ENCODE data around the gene EDDM13. TPM values are rescaled to one million over a fixed set of nuclear protein-coding genes. Genes with fewer than 3 reads are reported as not detected.

EDDM13 gene
- total and polyA plus RNA-seq, 2 donors (not counting 3 experiments of a cell fraction or from before 2014, with no cell fraction given), result 0.51 TPM; not detected in 1

DNA sequence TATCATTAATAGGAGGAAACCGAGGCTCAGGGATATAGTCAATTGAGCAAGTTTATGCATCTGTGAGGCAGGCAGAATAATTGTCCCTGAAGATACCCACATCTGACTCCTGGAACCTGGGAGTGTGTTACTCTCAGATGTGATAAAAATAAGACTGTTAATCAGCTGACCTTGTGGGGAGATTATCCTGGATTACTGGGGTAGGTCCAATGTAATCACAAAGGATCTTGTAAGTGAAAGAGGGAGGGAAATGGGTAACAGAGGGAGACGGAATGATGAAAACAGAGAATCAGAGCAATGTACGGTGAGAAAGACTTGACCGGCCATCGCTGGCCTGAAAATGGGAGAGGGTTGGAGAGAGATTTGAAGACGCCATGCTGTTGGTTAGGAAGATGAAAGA lies 3.2 kb upstream of the EDDM13 start:
- dilution Hi-C loops (cut with MboI; ENCODE audit: extremely low pct_ligation_motif_present, low sequenced_read_pairs) (no loop called here), intact Hi-C loops (cut with micrococcal nuclease) (no loop called here)
- CTCF ChIA-PET, result interaction anchor here (0.9 to 1.5 kb wide), 2 partner anchors 40 to 203 kb away, joined by 3 to 5 read pairs; no protein-coding TSS in a partner anchor

DNA sequence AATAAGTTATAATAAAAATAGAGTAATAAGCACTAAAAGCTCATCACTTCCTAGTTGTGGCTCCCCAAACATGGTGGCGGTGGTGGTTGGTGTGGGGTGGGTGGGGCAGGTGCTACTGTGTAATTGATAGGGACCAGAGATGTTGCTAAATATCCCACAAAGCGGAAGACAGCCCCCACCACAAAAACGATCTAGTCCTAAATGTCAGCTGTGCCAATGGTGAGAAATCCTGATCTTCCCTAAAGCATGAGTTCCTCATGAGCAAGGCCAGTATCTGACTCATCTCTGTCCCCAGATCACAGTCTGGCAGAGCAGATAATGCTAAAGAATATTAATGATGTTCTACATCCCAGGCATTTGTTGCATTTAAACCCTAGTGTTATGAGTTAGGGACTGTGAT lies 1.9 kb upstream of the EDDM13 start:
- no peak for FAIRE-seq
- Histone ChIP-seq H3K27me3 (ENCODE audit: control insufficient read depth in 2 of 2, insufficient read depth in 2 of 2, low read length in 2 of 2) (no peaks in the 10 kb centered on the region), H2AFZ (ENCODE audit: low read depth, low read length) (no peak overlapping the region), H3K27ac (ENCODE audit: insufficient read depth, low read depth, low read length) (no peak overlapping the region), H3K9me3 (replicated peaks; ENCODE audit: control insufficient read depth, insufficient read depth, low read length) (no peaks in the 10 kb centered on the region), H3K4me1 (ENCODE audit: control insufficient read depth, extremely low read depth, insufficient read depth, low read length) (peaks cover 27% of the 10 kb centered on the region), H3K79me2 (ENCODE audit: control insufficient read depth, insufficient read depth, low read length) (no peaks in the 10 kb centered on the region), H3K9me1 (replicated peaks; ENCODE audit: control insufficient read depth, extremely low read depth, insufficient read depth, low read length) (no peaks in the 10 kb centered on the region), H3K4me2 (ENCODE audit: insufficient read depth, low read length) (no peak overlapping the region), H3K4me3 (replicated peaks in 1 of 3; ENCODE audit: insufficient read depth in 1 of 3, low read depth in 1 of 3, low read length in 3 of 3) (no peak overlapping the region), H3K9ac (replicated peaks; ENCODE audit: extremely low read depth, insufficient read depth, low read length) (no peak overlapping the region), H3K36me3 (ENCODE audit: control insufficient read depth in 2 of 2, extremely low read depth in 1 of 2, insufficient read depth in 2 of 2, low read length in 2 of 2) (no peaks in the 10 kb centered on the region), H4K20me1 (replicated peaks; ENCODE audit: control insufficient read depth, extremely low read depth, insufficient read depth, low read length) (no peaks in the 10 kb centered on the region)
- ChIA-PET POLR2A (no interaction called here), CTCF (interaction anchor here (0.6 to 6.0 kb wide), 7 partner anchors 9 to 1150 kb away, joined by 3 to 70 read pairs (median 6); no protein-coding TSS in a partner anchor)
- TF ChIP-seq GATA2 (IDR thresholded peaks at IDR 0.05; ENCODE audit: insufficient read depth, insufficient read length, low read depth, low read length) (no peak), POLR2A (IDR thresholded peaks at IDR 0.05; ENCODE audit: low read depth, low read length) (no peak), JUN (IDR thresholded peaks at IDR 0.05; ENCODE audit: borderline replicate concordance, insufficient read depth, insufficient read length, low read depth) (no peak), FOS (IDR thresholded peaks at IDR 0.05; ENCODE audit: borderline replicate concordance, insufficient read depth, low read length) (no peak), EZH2 (IDR thresholded peaks at IDR 0.05; ENCODE audit: borderline replicate concordance, low read depth, low read length, severe bottlenecking) (no peak), MYC (IDR thresholded peaks at IDR 0.05; ENCODE audit: low read depth, low read length) (no peak), POLR2AphosphoS5 (IDR thresholded peaks at IDR 0.05; ENCODE audit: insufficient read depth, low read depth, low read length) (no peak)
- TF ChIP-seq, protein P1, sequence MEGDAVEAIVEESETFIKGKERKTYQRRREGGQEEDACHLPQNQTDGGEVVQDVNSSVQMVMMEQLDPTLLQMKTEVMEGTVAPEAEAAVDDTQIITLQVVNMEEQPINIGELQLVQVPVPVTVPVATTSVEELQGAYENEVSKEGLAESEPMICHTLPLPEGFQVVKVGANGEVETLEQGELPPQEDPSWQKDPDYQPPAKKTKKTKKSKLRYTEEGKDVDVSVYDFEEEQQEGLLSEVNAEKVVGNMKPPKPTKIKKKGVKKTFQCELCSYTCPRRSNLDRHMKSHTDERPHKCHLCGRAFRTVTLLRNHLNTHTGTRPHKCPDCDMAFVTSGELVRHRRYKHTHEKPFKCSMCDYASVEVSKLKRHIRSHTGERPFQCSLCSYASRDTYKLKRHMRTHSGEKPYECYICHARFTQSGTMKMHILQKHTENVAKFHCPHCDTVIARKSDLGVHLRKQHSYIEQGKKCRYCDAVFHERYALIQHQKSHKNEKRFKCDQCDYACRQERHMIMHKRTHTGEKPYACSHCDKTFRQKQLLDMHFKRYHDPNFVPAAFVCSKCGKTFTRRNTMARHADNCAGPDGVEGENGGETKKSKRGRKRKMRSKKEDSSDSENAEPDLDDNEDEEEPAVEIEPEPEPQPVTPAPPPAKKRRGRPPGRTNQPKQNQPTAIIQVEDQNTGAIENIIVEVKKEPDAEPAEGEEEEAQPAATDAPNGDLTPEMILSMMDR (IDR thresholded peaks at IDR 0.05; ENCODE audit: extremely low read depth in 1 of 2, insufficient read depth in 1 of 2, low read depth in 1 of 2, low read length in 2 of 2), result no peak
- TF ChIP-seq, protein P2, sequence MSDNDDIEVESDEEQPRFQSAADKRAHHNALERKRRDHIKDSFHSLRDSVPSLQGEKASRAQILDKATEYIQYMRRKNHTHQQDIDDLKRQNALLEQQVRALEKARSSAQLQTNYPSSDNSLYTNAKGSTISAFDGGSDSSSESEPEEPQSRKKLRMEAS (IDR thresholded peaks at IDR 0.05; ENCODE audit: insufficient read depth, insufficient read length), result no peak
- BruUV-seq (replicated peaks), result no TSS peak
- dilution Hi-C loops (cut with MboI; ENCODE audit: extremely low pct_ligation_motif_present, low sequenced_read_pairs) (no loop called here), intact Hi-C loops (cut with micrococcal nuclease) (no loop called here)
- DNase-seq (ENCODE audit: low read depth, low spot score), result no peak

More for the DNA sequence above, 3.2 kb upstream of the EDDM13 start:
- TF ChIP-seq, protein P2 (IDR thresholded peaks at IDR 0.05; ENCODE audit: insufficient read depth, insufficient read length), result no peak
- no peak for TF ChIP-seq FOS (IDR thresholded peaks at IDR 0.05; ENCODE audit: borderline replicate concordance, insufficient read depth, low read length)
- Histone ChIP-seq H3K27me3 (ENCODE audit: control insufficient read depth in 2 of 2, insufficient read depth in 2 of 2, low read length in 2 of 2) (no peaks in the 10 kb centered on the region), H3K79me2 (ENCODE audit: control insufficient read depth, insufficient read depth, low read length) (no peaks in the 10 kb centered on the region), H3K4me1 (ENCODE audit: control insufficient read depth, extremely low read depth, insufficient read depth, low read length) (peaks cover 22% of the 10 kb centered on the region), H3K4me3 (replicated peaks in 1 of 3; ENCODE audit: insufficient read depth in 1 of 3, low read depth in 1 of 3, low read length in 3 of 3) (no peak overlapping the region), H3K9me3 (replicated peaks; ENCODE audit: control insufficient read depth, insufficient read depth, low read length) (no peaks in the 10 kb centered on the region), H3K9me1 (replicated peaks; ENCODE audit: control insufficient read depth, extremely low read depth, insufficient read depth, low read length) (no peaks in the 10 kb centered on the region), H3K4me2 (ENCODE audit: insufficient read depth, low read length) (no peak overlapping the region), H4K20me1 (replicated peaks; ENCODE audit: control insufficient read depth, extremely low read depth, insufficient read depth, low read length) (no peaks in the 10 kb centered on the region), H3K27ac (ENCODE audit: insufficient read depth, low read depth, low read length) (no peak overlapping the region), H3K9ac (replicated peaks; ENCODE audit: extremely low read depth, insufficient read depth, low read length) (no peak overlapping the region), H2AFZ (ENCODE audit: low read depth, low read length) (no peak overlapping the region), H3K36me3 (ENCODE audit: control insufficient read depth in 2 of 2, extremely low read depth in 1 of 2, insufficient read depth in 2 of 2, low read length in 2 of 2) (no peaks in the 10 kb centered on the region)
- BruUV-seq (replicated peaks), result no TSS peak
- POLR2A ChIA-PET, result no interaction called here
- FAIRE-seq (no peak), DNase-seq (ENCODE audit: low read depth, low spot score) (no peak)
